Hematopoietic multipotent progenitor cell treated with erythropoietin and hydrocortisone succinate and interleukin-3 and kit ligand, for 8 days (in vitro differentiated cells): Measurements from ENCODE around the gene SMIM35.

Experiments
- DNase-seq: peaks from one replicate; pipeline ENCODE4 v3.0.0-alpha.2; 2015

Gene SMIM35

DNA sequence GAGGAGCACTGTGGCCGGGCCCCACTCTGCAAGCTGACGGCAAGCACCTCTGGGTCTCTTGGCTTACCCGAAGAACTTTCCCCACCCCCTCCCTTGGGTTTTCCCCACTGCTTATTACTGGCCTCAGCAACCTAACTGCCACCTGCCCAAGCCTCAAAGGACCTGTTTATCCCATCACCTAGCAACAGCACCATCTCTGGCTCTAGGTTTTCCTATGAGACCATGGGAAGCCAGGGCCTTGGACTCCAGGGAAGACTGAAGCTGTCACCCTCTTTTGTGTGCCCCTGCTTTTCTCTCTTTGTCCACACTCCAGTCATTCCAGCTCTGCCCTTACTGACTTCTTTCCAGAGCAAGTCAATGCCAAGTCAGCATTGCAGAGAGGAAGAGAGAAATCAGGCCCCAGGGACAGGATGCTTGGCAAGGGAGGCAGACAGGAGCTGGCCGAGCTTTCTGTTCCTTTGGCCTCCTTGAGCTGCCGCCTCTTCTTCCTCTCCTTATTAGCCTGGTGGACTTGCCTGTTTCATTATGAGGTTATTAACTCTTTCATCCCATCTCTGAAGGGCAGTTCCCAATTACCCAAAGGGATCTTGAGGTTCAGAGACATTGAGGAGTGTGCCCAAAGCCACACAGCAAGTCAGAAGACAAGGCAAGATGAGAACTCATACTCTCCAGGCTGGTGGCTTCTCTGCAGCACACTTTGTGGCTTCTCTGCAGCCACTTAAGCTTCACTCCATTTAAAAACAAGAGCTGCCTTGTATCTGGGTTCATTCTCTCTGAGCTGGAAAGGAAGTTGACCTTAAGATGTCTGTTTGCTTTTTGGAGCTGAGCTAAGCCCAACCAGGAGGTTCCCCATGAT lies at the start of gene SMIM35:
Gene SMIM35, minus strand, starts transcription at position 51 of the 856 bp plus-strand sequence. CDS start 206 bp downstream, outside the sequence.
- DNase-seq = no peak

DNA sequence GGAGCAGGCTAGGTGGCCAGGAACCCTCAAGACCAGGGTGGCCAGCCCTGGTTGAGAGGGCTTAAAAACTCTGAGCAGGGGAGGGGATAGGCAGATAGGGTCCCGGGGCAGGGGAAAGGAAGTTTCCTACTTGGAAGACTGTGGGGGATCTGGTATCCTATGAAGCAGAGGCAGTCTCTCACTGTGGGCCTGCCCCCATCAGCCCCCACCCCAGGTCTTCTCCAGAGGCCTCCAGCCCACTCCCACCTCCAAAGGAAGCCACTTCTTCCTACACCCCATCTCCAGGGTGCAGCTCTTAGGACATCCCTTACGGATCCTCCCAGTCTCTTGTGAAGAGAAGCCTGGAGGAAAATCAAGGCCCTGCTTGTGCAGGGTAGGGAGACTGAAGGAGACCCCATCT lies 49.6 kb upstream of the SMIM35 start:
- DNase-seq = no peak

DNA sequence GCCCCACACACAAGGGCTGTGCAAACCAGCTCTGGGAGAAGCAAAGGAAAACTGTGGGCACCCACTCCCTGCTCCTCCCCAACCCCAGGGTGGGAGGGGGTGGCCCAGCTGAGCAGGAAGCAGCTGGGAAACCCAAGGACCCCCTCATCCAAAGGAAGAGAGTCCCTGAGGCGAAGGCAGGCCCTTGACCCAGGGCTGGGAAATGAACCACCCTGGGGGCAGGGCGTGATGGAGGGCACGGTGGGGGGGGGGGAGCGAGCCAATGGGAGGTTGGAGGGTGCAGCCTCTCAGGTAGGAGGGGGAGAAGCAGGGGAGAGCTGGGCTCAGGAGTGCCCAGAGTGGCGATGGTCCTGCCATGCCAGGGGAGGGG lies 49.0 kb upstream of the SMIM35 start:
- no peak for DNase-seq

DNA sequence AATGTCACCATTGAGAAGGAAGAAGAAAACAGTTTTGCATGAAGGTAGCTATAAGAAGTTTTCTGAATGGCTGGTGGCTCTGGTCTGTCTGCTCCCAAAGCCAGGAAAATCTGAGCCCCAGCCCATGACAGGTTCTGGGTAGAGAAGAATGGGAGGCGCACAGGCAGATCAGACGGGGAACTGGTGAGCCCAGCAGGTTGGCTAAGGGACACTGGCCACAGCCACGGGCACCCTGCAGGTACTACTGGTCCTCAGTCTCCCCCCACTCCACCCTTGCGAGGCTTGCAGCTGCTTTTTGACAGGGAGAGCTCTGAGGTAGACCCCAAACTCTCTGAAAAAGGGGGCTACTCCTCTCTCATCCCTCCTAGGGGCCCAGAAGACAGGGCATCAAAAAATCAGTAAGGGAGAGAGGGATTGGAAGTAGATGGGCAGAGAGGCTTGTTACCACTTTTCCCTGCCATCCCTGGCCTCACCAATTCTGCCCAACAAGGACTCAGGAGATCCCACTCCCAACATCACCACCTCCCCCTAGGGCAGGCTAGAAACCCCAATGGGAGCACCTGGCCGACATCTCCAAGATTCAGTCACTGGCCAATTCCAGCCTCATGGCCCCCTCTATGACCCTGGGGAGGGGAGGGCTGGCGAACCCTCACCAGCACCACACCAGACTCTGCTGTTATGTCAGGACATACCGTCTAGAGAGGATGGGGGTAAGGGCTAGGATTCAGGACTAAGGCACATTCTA lies 48.5 kb upstream of the SMIM35 start:
- DNase-seq = no peak

DNA sequence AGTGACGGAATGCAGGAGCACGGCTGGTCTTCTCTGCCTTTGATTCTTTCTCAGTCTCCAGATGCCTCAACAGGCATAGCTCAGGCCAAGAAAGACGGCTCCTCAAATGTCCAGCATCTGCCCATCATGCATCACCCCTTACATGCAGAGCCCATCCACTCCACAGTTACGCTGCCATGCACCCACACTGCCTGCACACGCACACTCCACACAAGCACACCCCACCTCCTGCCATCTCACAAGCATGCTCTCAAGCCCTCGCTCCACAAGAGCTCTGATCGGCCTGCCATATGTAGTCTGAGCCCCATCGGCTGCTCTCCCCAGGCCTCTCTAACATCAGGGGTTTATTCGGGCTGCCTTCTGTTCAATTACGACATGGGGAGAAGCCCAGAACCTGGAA lies 47.1 kb upstream of the SMIM35 start:
- DNase-seq = no peak

DNA sequence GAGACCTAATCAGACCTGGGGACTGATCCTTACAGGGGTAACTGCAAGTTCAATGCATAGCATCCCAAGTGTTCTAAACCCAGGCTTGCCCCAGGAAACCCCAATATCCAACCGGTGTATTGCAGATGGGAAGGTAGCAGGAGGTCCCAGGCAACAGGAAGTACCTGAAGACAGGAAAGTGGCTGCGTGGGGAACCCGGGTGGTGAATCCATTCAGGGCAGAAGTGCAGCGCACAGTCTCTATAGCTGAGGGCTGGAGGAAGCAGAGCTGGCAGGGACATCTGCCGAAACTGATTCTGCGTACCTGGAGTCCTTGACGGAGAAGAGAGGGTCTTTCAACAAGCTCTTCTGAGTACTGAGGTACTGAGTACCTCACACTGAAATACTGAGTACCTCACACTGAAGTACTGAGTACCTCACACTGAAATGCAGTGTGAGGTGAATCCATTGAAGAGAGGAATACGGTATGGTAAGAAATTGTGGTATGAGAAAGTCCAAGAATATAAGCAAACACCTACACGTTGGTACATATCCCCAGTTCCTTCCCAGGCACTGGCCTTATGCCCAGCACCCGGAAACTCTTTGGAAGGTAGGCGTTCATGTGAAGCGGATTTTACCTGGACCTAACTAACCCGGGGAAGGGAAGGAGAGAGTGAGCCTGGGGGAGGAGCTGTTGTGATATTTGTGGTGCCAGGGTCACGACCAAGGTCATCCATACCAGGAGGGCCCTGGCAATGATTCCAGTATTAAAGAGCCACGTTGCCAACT lies 45.8 kb upstream of the SMIM35 start:
- no peak for DNase-seq

DNA sequence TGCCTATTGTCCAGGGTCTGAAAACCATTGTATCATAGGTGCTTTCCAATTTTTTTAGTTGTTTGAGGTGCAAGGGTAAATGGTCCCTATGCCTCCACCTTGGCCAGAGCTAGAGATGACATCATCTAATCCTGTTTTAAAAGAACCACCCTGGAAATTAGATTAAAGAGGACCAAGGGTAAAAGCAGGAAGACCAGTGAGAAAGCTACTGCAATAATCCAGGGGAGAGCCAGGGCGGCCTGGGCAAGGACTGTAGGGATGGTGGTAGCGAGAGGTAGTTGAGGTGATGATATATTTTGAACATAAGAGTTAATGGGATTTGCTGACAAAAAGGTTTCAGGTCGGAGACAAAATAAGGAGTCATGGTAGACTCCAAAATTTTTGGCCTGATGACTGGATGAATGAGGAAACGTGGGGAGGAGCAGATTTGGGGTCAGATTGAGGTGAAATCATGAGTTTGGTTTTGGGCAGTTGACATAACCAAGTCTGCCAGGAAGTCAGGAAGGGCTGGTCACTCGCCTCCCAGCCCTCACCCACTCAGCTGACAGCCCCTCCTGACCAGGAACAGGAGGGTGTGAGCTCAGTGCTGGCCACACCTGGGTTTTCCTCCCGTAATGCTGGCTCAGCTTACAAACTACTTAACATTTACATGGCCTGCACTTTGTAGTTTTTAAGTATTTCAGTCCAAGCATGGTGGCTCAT lies 42.9 kb upstream of the SMIM35 start:
- DNase-seq = no peak

DNA sequence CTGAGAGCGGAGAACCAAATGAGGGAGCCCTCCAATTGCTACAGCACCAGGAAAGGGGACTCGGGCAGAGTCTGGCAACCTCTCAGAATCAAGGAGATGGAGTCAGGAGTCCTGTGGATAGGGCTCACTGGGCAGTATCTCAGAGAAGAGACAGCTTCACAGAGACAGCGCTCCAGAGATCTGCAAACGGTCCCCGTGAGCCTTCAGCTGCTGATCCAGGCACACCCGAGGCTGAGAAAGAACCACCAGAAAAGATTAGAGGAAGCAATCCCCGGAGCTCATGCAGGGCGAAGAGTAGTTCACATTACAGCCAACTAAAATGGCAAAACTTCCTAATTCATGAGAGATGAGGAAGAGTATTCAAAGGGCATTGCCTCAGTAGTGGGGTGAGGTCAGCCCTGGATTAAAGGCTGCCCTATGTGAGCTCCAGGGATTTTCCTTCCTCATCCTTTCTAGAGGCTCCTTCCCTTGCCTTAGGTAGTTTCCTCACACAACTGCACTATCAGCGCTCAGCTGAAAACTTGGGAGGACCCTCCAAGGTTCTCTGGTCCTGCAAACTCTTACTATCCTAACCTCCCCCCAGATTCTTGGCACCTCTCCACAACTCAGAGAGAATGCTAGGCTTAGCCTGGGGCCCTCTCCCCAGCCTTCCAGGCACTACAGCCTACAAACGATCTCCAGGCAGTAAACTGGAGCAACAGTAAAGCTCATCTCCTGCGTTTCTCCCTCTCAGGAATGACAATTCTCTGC lies 42.1 kb upstream of the SMIM35 start:
- DNase-seq = no peak

DNA sequence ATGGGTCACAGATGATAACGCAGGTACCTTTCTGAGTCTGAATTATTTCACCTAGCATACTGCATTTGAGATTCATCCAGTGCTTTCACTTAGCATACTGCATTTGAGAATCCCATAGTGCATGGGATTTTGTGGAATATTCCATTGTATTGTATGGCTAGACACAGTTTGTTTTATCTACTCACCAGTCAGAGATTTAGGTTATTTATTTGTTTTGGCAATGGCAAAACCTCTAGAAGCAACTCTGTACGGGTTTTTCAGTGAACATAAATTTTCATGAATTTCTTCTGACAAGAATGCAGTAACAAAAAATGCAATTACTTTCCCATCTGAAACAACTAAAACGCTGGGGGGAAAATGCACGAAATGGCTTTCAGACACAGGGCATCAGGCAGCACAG lies 41.5 kb upstream of the SMIM35 start:
- DNase-seq = no peak

DNA sequence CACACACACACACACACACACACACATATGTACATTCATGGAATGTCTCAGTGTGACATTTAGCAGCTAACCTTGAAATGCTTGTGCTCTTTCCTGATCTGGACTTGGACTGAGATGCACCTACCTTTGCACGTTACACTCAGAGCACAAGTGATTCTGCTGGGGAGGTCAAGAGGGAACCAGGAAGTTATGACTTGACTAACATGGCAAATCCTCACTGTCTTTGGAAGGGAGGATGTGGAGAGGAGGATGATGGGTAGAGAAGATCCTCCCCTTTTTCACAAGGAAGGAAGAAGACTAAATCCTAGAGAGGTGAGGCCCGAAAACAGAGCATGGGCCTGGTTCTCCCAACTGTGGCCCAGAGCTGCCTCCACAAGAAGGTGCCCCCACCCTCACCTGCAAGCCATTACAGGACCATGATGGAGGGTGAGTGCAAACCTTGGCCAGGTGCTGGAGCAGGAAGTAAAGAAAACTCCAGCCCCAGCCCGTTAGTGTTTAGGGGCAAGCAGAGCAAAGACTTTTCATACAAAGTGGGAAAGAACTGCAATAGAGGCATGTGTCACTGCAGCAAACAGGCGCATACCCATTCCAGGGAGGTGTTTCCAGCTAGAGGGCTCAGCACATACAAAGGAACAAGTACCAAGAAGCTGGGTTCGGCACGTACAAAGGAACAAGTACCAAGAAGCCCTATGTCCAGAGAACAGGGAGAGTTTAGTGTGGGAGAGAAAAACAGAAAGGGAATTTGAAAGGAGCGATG lies 39.5 kb upstream of the SMIM35 start:
- DNase-seq = no peak

DNA sequence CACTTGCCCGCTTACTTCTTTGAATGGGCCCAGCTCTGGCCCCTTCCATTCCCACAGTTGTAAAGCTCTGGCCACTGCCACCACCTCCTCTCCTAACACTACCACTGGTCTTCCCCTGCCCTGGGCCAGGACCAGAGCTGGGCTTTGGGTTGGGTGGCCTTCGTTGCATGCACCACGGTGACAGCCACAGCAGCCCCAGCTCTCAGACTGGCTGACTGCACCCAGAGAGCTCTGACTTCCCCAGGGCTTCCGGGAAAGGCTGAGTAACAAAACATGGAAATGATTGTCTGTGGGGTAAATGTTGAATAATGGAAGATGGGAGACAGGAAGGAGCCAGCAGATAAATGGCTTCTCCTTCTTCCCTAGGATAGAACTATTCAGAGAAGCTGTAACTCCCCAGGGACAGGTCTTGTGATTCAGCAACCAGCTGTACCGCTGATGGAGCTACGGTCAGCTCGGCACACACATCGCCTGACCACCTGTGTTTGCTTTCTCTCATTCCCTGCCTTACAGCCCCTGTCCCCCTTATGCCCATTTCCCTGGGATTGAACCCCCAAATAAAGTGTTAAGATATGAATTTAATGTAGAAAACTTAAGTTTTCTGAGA lies 38.3 kb upstream of the SMIM35 start:
- no peak for DNase-seq

DNA sequence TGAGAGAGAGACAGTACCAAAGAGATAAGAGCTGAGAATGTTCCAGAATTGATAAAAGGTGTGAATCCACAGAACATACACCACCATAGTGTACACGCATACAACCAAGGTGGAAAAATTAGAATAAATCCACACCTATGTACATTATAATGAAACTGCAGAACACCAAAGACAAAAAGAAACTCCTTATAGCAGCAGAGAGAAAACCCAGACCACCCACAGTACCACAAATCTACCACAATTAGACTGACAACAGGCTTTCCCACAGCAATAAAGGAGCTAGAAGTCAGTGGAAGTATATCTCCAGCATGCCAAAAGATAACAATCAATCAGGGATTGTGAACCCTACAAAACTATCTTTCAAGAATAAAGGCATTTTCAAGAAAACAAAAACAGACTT lies 34.0 kb upstream of the SMIM35 start:
- DNase-seq = no peak

DNA sequence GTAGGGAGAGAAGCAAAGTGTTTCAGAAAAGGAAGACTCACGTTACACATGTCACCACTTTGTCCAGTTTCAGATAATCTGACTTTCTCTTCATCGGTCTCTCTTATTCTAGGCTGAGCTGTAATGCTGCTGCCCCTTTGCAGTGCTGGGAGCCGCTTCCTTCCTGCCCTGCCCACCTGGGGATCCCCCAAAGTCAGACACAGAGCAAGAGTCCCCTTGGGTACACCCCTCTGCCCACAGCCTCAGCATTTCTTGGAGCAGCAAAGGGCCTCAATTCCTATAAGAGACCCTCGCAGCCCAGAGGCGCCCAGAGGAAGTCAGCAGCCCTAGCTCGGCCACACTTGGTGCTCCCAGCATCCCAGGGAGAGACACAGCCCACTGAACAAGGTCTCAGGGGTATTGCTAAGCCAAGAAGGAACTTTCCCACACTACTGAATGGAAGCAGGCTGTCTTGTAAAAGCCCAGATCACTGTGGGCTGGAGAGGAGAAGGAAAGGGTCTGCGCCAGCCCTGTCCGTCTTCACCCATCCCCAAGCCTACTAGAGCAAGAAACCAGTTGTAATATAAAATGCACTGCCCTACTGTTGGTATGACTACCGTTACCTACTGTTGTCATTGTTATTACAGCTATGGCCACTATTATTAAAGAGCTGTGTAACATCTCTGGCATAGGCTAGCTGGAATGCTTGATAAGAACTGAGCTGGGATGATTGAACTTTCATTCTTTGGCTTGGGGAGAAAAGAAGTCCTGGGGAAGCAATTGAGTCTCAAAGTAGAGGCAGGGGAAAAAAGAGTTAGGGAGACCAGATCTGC lies 31.2 kb upstream of the SMIM35 start:
- no peak for DNase-seq

DNA sequence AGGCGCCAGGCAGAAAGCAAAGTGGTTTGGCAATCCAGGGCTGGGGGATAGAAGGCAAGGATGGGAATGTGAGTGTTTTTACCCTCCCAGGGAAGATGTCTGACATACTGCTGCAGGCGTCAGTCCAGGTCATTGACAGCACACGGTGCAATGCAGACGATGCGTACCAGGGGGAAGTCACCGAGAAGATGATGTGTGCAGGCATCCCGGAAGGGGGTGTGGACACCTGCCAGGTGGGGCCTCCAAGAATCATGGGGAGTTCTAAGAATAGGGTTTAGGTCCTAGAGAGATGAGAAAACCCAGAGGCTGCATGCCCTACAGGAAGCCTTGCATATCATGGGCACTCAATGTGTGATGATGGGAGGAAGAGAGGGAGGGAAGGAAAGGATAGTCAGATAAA lies 28.3 kb upstream of the SMIM35 start:
- DNase-seq = no peak

DNA sequence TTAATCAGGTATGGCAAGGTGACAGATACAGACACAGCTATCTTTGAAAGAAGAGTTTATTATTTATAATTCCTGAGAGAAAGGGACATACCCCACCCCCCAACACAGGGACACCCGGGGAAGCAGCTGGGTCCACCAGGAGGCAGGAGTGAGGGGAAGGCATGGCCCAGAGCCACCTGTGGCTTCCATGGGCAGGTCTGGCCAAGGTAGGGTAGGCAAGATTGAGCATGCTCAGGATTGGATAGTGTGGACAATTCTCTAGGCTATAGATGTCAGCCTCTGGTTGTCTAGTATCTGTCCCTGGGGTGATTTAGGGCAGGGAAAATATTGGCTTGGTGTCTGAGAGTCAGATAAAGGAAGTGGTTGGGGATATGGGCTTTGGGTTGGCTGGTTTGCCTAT lies 27.5 kb upstream of the SMIM35 start:
- no peak for DNase-seq

DNA sequence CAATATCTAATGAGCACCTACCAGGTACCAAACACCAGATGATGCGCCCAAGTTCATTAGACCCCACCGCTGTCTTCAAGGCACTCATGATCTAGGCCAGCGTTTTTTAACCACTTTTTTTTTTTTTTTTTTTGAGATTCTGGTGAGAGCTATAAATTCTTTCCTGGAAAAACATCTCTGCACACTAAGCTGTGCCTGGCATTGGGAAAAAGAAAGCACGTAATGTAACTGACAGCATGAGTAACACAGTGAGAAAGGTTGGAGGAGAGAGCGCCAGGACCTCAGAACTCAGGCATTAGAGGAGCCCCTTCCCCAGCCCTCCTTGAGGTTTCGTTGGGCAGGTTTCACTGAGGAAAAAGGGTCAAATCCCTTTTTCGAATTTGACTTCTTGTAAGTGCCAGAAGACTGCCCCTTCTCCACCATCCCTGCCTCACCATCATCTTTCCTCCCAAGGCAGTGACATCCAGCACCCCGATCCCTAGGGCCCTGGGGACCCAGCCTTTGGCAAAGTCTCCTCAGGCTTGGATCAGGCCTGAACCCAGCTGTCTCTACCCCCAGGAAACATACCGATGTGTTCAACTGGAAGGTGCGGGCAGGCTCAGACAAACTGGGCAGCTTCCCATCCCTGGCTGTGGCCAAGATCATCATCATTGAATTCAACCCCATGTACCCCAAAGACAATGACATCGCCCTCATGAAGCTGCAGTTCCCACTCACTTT lies 26.1 kb upstream of the SMIM35 start:
- no peak for DNase-seq

DNA sequence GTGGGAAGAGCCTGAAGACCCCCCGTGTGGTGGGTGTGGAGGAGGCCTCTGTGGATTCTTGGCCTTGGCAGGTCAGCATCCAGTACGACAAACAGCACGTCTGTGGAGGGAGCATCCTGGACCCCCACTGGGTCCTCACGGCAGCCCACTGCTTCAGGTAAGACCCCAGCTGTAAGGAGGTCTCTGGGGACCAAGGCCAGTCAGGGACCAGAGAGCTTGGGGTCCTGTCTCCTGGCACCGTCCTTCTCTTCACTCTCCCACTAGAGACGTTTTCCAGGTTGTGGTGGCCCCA lies 24.9 kb upstream of the SMIM35 start:
- DNase-seq = no peak

DNA sequence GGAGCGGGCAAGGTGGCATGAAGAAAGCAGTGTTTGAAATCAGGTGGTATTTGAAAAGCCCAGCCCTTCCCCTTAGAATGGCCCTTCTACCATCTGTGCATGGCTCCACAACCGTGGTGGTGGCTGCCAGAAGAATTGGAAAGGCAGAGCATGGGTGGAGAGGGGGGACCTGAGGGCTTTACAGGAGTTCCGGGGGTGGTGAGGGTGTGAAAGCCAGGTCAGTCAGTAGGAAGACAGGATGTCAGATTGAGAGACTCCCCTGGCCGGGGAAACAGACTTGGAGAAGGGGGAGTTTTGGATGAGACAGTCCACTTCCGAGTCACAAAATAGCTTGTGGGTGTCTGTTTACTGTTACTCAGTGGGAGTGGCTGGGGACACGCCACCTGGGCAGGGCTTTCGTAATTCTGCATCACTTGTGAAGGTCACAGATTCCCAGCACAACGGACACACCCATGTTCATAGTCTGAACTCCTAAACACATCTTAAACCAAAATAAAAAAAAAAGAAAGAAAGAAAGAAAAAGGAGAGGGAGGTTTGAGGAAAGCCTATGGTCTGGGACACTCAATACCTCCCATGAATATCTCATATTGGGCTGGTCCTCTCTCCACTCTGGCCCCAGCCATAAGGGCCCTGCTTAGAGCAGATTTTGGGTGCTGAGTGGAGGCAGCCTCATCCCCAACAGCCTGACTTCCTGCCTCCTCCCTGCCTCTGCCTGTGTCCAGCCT lies 24.4 kb upstream of the SMIM35 start:
- no peak for DNase-seq

DNA sequence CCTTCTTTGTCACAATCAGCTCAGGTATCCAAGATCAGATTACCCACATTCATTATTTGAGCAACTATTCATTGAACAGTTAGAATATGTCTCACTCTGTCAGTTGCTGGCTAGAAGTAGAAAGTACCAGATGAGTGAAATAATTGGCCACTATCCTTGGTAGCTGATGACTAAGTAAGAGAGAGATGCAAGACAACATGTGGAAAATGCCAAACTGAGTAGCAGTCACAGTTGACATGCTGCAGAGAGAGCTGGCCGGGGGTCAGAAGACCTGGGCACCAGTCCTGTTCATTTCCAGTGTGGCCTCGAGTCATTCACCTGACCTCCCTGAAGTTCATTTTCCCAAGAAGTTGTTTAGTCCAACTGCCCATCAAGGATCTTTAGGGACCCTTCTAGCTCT lies 22.5 kb upstream of the SMIM35 start:
- no peak for DNase-seq
